Myocyte (in vitro differentiated cells): Measurements from ENCODE around the gene DCDC2C. TPM values are rescaled to one million over a fixed set of nuclear protein-coding genes. Genes with fewer than 3 reads are reported as not detected.

ENCODE experiments used
- DNase-seq: peaks from one replicate; pipeline ENCODE4 v3.0.0-alpha.2; 2012; ENCODE audit warnings: low read depth
- total RNA-seq: library from RNA; depleted of rRNA; stranded (reverse); fragments of >200 nt; gene quantifications from 2 replicates; pipeline ENCODE4 v1.2.3, GENCODE V29; 2014

Gene DCDC2C
- total RNA-seq, 1 donor from 2014 or later = not detected

DNA sequence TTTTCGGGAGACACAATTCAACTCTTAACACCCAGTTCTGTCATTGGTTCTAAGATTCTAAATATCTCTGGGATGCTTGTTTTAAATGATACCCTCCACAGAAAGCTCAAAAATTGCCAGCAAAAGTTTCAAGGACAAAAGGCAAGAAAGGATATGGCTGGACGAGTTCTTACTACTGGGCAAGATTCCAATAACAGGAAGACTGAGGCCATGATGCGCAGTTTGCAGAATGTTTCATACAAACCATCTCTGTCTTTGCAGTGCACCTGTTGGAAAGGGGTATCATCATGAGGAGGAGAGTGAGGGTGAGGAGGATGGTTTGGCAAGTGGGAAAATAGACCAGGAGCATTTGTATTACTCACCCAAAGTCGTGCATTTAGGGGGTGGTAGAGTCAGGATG, 172.8 kb downstream of the DCDC2C start:
- no peak for DNase-seq

- no peak for DNase-seq
These were observed 173.3 kb downstream of the DCDC2C start for GRCh38 chr2:3876685-3877084.

DNA sequence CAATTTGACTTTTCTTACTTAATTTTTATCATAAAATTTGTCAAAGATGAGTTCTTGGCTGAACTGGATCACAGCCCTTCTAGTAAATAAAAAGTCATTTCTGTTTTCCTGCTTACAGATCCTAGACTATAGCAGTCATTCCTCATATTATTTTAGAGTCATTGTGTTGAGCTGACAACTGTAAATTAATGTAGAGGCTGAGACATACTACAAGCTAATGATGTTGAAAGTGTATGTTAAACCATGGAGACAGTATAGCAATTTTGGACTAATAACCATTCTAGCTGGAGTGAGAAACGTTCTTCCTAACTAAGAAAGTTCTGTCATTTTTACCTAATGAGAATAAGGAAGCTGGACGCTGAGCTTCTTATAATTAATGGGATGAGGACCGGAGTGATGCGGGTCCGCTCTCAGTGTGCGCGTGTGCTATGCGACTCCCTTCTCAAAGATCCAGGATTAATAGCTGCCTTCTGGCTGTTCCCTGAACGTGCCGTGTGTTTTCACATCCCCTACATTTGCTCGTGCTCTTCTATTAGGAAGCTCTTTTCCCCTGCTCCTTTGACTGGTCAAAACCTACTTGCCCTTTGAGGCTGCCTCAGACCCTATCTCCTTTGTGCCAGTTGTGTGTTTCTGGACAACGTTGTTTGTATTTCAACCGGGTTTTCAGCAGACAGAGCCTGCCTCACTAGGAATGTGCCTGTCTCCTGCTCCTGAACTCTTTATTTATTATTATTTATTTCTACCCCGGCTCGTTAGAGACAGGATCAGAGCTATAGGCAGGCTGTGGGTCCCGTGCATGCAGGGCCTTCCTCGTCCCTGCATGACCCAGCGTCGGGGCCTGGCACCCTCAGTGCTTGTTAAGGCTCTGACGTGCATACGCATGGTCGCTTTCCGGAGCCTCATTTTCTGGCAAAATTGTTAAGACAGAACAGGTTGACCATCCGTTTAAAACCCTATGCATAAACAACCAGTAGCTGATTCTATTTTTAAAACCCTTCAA, 182.6 kb downstream of the DCDC2C start:
- DNase-seq = no peak

GRCh38 chr2:3895021-3895420, 191.6 kb downstream of the DCDC2C start:
- DNase-seq = no peak

Other genes starting within 250 kb of the DCDC2C start
- gene ADI1, start 184.0 kb upstream of the DCDC2C start, total RNA-seq = 39.9 and 44.4 TPM in 2 replicates
- 30.6 and 32.9 TPM in 2 replicates for gene RNASEH1, start 145.2 kb upstream of the DCDC2C start, total RNA-seq
- gene RPS7, start 128.3 kb upstream of the DCDC2C start, total RNA-seq = 1,520 and 2,124 TPM in 2 replicates
- not detected in 2 replicates for gene COLEC11, start 108.5 kb upstream of the DCDC2C start, total RNA-seq
- gene ALLC, start 45.4 kb upstream of the DCDC2C start, total RNA-seq = not detected in 2 replicates